Type B pancreatic cell (in vitro differentiated cells): ENCODE data around the gene UBE2F. TPM values are rescaled to one million over a fixed set of nuclear protein-coding genes. Genes with fewer than 3 reads are reported as not detected.

Experiments used
- DNase-seq: peaks from one replicate; pipeline ENCODE4 v3.0.0; 2021; ENCODE audit warnings: mixed read lengths; ENCODE audit not compliant: unreplicated experiment; ENCODE audit errors: extremely low spot score
- H3K27ac Mint-ChIP-seq: 2 replicates; pipeline ENCODE4 v1.8.0; 2021; ENCODE audit warnings: mild to moderate bottlenecking, mixed read lengths
- H3K27me3 Mint-ChIP-seq: 2 replicates; pipeline ENCODE4 v1.8.0; 2021; ENCODE audit warnings: mixed read lengths
- H3K36me3 Mint-ChIP-seq: 2 replicates; pipeline ENCODE4 v1.8.0; 2021; ENCODE audit warnings: mixed read lengths
- H3K4me1 Mint-ChIP-seq: one replicate; pipeline ENCODE4 v1.8.0; 2021; ENCODE audit warnings: mixed read lengths; ENCODE audit not compliant: unreplicated experiment
- H3K4me3 Mint-ChIP-seq: 2 replicates; pipeline ENCODE4 v1.8.0; 2021; ENCODE audit warnings: mild to moderate bottlenecking, mixed read lengths
- H3K9me3 Mint-ChIP-seq: 2 replicates; pipeline ENCODE4 v1.8.0; 2021; ENCODE audit warnings: mixed read lengths
- total RNA-seq: library from RNA; stranded (reverse); gene quantifications from 2 replicates; pipeline ENCODE4 v1.2.1, GENCODE V29; 2021; ENCODE audit warnings: low replicate concordance
- TF ChIP-seq, protein P1 (sequence below): fragments of 200-600 bp; sonication (generic); conservative IDR thresholded peaks from 2 replicates; pipeline ENCODE4 v1.5.0; 2021; ENCODE audit warnings: antibody characterized with exemption, mild to moderate bottlenecking

Gene UBE2F
- total RNA-seq, 1 donor from 2014 or later = 43.1 TPM

DNA sequence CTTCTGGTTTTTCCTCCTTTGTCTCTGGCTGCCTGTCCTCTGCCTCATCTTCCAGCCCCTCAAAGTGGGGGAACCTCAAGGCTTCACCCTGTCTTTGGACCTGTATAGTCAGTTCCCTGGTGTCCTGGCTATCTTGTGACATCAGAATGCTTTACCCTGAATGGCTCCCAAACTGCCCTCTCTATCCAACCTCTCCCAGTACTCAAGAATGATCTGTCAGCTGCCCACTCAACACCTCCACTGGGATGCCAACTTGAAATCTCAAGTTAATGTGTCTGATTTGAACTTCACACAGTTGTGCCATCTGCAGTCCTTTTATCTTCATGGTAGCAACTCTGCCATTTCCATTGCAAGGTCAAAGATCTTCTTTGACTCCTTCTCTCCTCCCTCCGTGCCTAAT, 43.8 kb downstream of the UBE2F start:
- H3K4me3 Mint-ChIP-seq = no peak overlapping the region
- H3K9me3 Mint-ChIP-seq = no peaks in the 10 kb centered on the region
- peak overlapping the region; percentile 20 for H3K27ac Mint-ChIP-seq
- TF ChIP-seq, protein P1, sequence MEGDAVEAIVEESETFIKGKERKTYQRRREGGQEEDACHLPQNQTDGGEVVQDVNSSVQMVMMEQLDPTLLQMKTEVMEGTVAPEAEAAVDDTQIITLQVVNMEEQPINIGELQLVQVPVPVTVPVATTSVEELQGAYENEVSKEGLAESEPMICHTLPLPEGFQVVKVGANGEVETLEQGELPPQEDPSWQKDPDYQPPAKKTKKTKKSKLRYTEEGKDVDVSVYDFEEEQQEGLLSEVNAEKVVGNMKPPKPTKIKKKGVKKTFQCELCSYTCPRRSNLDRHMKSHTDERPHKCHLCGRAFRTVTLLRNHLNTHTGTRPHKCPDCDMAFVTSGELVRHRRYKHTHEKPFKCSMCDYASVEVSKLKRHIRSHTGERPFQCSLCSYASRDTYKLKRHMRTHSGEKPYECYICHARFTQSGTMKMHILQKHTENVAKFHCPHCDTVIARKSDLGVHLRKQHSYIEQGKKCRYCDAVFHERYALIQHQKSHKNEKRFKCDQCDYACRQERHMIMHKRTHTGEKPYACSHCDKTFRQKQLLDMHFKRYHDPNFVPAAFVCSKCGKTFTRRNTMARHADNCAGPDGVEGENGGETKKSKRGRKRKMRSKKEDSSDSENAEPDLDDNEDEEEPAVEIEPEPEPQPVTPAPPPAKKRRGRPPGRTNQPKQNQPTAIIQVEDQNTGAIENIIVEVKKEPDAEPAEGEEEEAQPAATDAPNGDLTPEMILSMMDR = no peak
- H3K36me3 Mint-ChIP-seq = peaks cover 20% of the 10 kb centered on the region
- no peak for DNase-seq
- H3K27me3 Mint-ChIP-seq = no peaks in the 10 kb centered on the region
- peaks cover 5% of the 10 kb centered on the region for H3K4me1 Mint-ChIP-seq

DNA sequence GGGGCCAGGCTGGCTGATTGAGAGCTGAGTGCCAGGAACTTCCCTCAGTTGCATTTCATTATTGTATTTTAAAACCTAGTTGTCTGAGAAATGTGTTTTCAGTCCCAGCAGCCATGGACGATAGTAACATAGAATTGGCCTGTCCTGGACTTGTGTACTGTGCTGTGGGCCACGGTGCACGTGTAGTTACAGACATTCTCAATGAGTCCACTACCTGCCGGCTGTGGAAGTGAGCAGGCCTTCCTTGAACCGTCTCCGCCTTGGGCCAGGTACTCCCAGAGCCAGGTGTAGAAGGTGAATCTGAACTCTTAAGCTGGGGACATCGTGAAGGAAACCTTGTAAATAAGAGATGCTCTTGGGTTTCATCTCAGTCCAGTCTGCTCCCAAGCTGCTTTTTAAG, 47.0 kb downstream of the UBE2F start:
- no peak for DNase-seq
- H3K9me3 Mint-ChIP-seq = no peaks in the 10 kb centered on the region
- no peaks in the 10 kb centered on the region for H3K27me3 Mint-ChIP-seq
- H3K4me1 Mint-ChIP-seq = peaks cover 5% of the 10 kb centered on the region
- H3K36me3 Mint-ChIP-seq = peaks cover 16% of the 10 kb centered on the region
- H3K27ac Mint-ChIP-seq = no peak overlapping the region
- H3K4me3 Mint-ChIP-seq = no peak overlapping the region
- TF ChIP-seq, protein P1 = no peak

DNA sequence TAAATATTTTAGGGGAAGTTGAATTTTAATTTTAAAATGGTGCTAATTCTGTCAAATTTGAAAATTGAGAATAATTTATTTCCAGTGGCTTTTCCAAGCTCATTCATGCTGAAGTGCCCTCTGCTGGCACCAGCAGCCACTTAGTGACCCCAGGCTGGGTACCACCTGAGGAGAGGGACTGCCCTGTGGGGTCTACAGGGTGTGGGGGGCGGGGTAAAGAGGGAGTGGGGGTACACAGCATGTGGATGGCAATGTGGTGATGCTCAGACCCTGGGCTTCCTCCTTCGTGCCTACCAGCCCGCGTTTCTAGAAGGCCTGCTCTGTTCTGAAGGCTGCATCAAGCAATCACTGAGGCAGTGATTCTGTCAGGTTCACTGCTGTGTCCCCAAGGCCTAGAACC, 48.9 kb downstream of the UBE2F start:
- DNase-seq = no peak
- Mint-ChIP-seq H3K36me3 (peaks cover 20% of the 10 kb centered on the region), H3K4me1 (no peaks in the 10 kb centered on the region), H3K9me3 (no peaks in the 10 kb centered on the region), H3K27me3 (no peaks in the 10 kb centered on the region), H3K4me3 (no peak overlapping the region), H3K27ac (no peak overlapping the region)
- TF ChIP-seq, protein P1 = no peak

DNA sequence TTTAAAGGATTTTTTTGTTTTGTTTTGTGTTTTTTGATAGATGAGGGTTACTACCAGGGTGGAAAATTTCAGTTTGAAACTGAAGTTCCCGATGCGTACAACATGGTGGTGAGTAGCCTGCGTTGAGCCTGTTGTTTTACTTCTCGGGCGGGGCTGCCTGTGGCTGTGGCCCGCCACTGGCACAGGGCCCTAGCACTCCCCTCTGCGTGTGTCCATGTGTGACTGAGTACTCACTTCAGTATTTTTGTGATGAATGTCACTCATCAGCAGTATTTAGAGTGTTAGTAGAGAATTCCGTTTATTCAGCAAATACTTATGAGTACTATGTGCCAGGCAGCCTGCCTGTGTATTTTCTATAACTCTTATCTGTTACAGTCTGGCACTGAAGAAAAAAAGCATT, 49.7 kb downstream of the UBE2F start:
- Mint-ChIP-seq H3K4me1 (no peaks in the 10 kb centered on the region), H3K36me3 (peaks cover 16% of the 10 kb centered on the region), H3K4me3 (no peak overlapping the region), H3K27ac (no peak overlapping the region), H3K27me3 (no peaks in the 10 kb centered on the region), H3K9me3 (no peaks in the 10 kb centered on the region)
- DNase-seq = no peak
- TF ChIP-seq, protein P1 = no peak

DNA sequence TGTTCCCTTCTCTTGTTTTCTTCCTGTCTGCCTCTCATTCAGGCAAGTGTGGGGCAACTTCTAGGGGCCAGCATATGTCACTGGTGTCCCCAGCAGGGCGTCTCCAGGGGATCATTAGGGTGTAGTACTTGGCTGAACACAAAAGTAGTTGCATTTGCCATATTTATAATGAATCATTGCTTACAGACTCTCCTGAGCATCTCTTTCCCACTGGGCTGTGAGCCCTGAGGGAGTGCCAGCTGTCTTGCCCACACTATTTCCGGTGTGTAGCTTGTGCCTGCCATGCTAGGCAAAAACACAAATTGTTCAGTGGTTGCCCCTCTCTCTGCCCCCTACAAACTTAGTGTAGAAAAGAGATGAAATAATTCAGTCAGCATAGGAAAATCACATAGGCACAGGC, 53.1 kb downstream of the UBE2F start:
- peak; percentile 29 for DNase-seq
- Mint-ChIP-seq H3K9me3 (no peaks in the 10 kb centered on the region), H3K27me3 (no peaks in the 10 kb centered on the region), H3K36me3 (peaks cover 27% of the 10 kb centered on the region), H3K4me1 (peaks cover 2% of the 10 kb centered on the region), H3K4me3 (no peak overlapping the region), H3K27ac (no peak overlapping the region)
- TF ChIP-seq, protein P1 = no peak

DNA sequence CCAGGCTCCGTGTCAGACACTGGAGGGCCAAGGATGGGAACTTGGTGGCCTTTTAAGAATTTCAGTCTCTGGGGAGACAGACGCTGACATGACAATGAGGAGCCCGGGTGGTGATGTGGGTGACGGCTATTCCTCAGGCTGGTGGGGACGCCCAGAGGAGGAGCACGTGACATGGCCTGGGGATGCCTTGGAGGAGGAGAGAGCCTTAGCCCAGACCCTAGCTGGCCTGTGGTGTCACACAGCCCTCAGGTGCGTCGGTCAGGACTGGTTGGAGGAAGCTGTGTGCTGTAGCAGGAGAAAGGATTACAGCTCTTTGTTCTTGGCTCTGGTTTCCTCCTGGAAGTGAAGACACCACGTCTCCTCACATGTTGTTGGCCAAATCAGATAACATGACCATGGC, 54.0 kb downstream of the UBE2F start:
- DNase-seq = peak; percentile 29
- H3K4me3 Mint-ChIP-seq = no peak overlapping the region
- H3K9me3 Mint-ChIP-seq = no peaks in the 10 kb centered on the region
- peaks cover 33% of the 10 kb centered on the region for H3K36me3 Mint-ChIP-seq
- peaks cover 5% of the 10 kb centered on the region for H3K4me1 Mint-ChIP-seq
- TF ChIP-seq, protein P1 = no peak
- no peaks in the 10 kb centered on the region for H3K27me3 Mint-ChIP-seq
- H3K27ac Mint-ChIP-seq = peak overlapping the region; percentile 10
